K562 (cell line): ENCODE data around the gene ZKSCAN8.

Source experiments
- CCNT2 ChIP-seq: IDR thresholded peaks from 2 replicates; pipeline ENCODE4 v1.6.1; 2011; ENCODE audit warnings: borderline replicate concordance, low read depth, mild to moderate bottlenecking, moderate library complexity, mixed read lengths, low read length; ENCODE audit not compliant: insufficient read length; ENCODE audit errors: extremely low read depth
- E2F3 ChIP-seq: fragments of 250-450 bp; sonication (Bioruptor Pico); IDR thresholded peaks from 2 replicates; pipeline ENCODE4 v1.4.0; 2020; ENCODE audit warnings: mild to moderate bottlenecking
- FOSL1 ChIP-seq: fragments of 200-800 bp; sonication (Bioruptor generic); conservative IDR thresholded peaks from 2 replicates; pipeline ENCODE4 v1.6.1; 2016; ENCODE audit warnings: missing genetic modification characterization, missing compliant biosample characterization
- GABPA ChIP-seq: fragments of 200-800 bp; sonication (Bioruptor generic); conservative IDR thresholded peaks from 2 replicates; pipeline ENCODE4 v1.6.1; 2016; ENCODE audit warnings: low read depth, missing genetic modification characterization, missing compliant biosample characterization
- POLR2A ChIP-seq: fragments of 450-650 bp; conservative IDR thresholded peaks from 2 replicates; pipeline ENCODE4 v1.6.1; 2016
- TCF3 ChIP-seq: sonication (generic); formaldehyde crosslinking; IDR thresholded peaks from 2 replicates; pipeline ENCODE4 v1.4.0; 2020; ENCODE audit warnings: mild to moderate bottlenecking, missing genetic modification reagents
- ZNF408 ChIP-seq: fragments of 250-450 bp; sonication (Bioruptor Pico); IDR thresholded peaks from 2 replicates; pipeline ENCODE4 v1.4.0; 2020; ENCODE audit warnings: low read depth, mild to moderate bottlenecking, moderate library complexity

DNA sequence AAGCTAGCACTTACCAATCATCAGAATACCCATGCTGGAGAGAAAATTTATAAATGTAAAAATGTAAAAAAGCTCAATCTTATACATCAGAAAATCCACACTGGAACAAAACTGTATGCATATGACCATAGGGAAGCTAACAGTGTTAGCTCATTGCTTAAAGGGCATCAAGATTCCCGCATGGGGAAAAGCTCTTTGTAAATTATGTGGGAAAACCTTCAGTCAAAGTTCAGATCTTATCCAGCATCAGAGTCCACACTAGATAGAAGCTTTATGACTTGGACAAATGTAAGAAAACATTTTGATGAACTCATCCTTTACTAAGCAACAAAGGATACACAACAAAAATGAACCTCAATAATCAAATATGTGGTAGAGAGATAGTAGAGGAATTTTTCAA is 34.7 kb downstream of the ZKSCAN8 start:
- no peak for TF ChIP-seq FOSL1 (tag)
- no peak for TF ChIP-seq POLR2A
- TF ChIP-seq CCNT2: no peak
- TF ChIP-seq GABPA: no peak
- no peak for TF ChIP-seq E2F3 (CRISPR knock-in tag)
- no peak for TF ChIP-seq TCF3
- TF ChIP-seq ZNF408 (CRISPR knock-in tag): no peak
